Measurements from ENCODE around the gene PRR5L.

DNA sequence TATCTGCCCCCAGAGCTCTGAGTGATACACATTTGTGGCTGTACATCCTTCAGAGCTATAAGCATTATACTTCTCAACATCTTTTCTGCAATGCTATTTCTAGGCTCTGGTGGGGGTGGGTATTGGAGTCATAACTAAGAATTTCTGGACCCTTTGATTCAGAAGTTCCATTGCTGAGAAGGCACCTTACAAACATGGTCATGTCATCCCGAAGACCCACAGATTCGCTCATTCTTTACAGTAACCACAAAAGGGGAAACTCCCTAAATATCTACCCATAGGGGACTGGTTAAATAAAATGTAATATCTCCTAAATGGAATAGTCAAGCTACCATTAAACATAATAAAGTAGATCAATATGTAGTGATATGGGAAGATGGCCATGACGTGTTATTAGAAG lies 98.8 kb downstream of the PRR5L start:
- TF ChIP-seq, protein P1, sequence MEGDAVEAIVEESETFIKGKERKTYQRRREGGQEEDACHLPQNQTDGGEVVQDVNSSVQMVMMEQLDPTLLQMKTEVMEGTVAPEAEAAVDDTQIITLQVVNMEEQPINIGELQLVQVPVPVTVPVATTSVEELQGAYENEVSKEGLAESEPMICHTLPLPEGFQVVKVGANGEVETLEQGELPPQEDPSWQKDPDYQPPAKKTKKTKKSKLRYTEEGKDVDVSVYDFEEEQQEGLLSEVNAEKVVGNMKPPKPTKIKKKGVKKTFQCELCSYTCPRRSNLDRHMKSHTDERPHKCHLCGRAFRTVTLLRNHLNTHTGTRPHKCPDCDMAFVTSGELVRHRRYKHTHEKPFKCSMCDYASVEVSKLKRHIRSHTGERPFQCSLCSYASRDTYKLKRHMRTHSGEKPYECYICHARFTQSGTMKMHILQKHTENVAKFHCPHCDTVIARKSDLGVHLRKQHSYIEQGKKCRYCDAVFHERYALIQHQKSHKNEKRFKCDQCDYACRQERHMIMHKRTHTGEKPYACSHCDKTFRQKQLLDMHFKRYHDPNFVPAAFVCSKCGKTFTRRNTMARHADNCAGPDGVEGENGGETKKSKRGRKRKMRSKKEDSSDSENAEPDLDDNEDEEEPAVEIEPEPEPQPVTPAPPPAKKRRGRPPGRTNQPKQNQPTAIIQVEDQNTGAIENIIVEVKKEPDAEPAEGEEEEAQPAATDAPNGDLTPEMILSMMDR (IDR thresholded peaks at IDR 0.05): no peak
- TF ChIP-seq EZH2 (IDR thresholded peaks at IDR 0.05; ENCODE audit: borderline replicate concordance, insufficient read depth, low read depth, low read length, poor library complexity, severe bottlenecking): no peak
